Measurements from ENCODE around the gene ELP5. TPM values are rescaled to one million over a fixed set of nuclear protein-coding genes. Genes with fewer than 3 reads are reported as not detected.
A peak's percentile ranks its signal among the peaks of the same experiment; 100 is the strongest.

ELP5 gene
- total and polyA plus RNA-seq, 10 of the 15 experiments (the other 5 are each of a cell fraction or from before 2014, with no cell fraction given), result 41.1 to 109 (median 77.5) TPM

- TF ChIP-seq CEBPB (IDR thresholded peaks at IDR 0.05; ENCODE audit: borderline replicate concordance in 1 of 2, low read depth in 2 of 2, low read length in 2 of 2) (no peak), SP1 (IDR thresholded peaks at IDR 0.05; ENCODE audit: low read depth, low read length) (peak; percentile 20), NFXL1 (IDR thresholded peaks at IDR 0.05; ENCODE audit: borderline replicate concordance) (no peak), ZNF217 (IDR thresholded peaks at IDR 0.05) (no peak), PML (IDR thresholded peaks at IDR 0.05; ENCODE audit: low read length) (peak; percentile 66; the same call in 1 of the 2 replicates), POLR2AphosphoS5 (IDR thresholded peaks at IDR 0.05; ENCODE audit: low read length) (peak; percentile 92), NKRF (conservative IDR thresholded peaks at IDR 0.05) (no peak), TCF3 (IDR thresholded peaks at IDR 0.05; ENCODE audit: borderline replicate concordance, insufficient read depth, low read depth, low read length) (no peak), SPI1 (IDR thresholded peaks at IDR 0.05; ENCODE audit: borderline replicate concordance, insufficient read depth, low read depth, low read length) (peak; percentile 88), ELK1 (IDR thresholded peaks at IDR 0.05; ENCODE audit: low read depth, low read length) (no peak), IKZF2 (IDR thresholded peaks at IDR 0.05) (no peak; a peak in 1 of 4 replicates), NRF1 (conservative IDR thresholded peaks at IDR 0.05; ENCODE audit: low read depth, low read length) (peak; percentile 79), ZNF384 (IDR thresholded peaks at IDR 0.05; ENCODE audit: borderline replicate concordance, low read depth, low read length) (no peak), PAX8 (IDR thresholded peaks at IDR 0.05) (no peak), SMAD1 (IDR thresholded peaks at IDR 0.05; ENCODE audit: low read depth, partially characterized antibody) (peak; percentile 73), CUX1 (IDR thresholded peaks at IDR 0.05; ENCODE audit: insufficient replicate concordance, low read depth, low read length) (no peak), MLLT1 (IDR thresholded peaks at IDR 0.05) (peak; percentile 100)
Measured at GRCh38 chr17:7306911-7307685, 55.1 kb downstream of the ELP5 start, which contains the start of gene EIF5A (continued).
